NB4 (cell line): ENCODE results near the gene CTNND1.

Source experiments
- DNase-seq: peaks from one replicate; pipeline ENCODE4 v3.0.0; 2010; ENCODE audit warnings: low read depth
- H3K4me3 ChIP-seq: one replicate; pipeline ENCODE4 v1.5.1; 2011; ENCODE audit warnings: mild to moderate bottlenecking, low read depth, low read length, moderate library complexity
- MAX ChIP-seq: IDR thresholded peaks from 2 replicates; pipeline ENCODE4 v1.6.1; 2011; ENCODE audit warnings: low read depth, low read length
- MYC ChIP-seq: IDR thresholded peaks from 2 replicates; pipeline ENCODE4 v1.6.1; 2011; ENCODE audit warnings: low read depth, low read length
- POLR2A ChIP-seq: IDR thresholded peaks from 2 replicates; pipeline ENCODE4 v1.6.1; 2011; ENCODE audit warnings: mild to moderate bottlenecking; ENCODE audit not compliant: insufficient read length; ENCODE audit errors: extremely low read depth
- TF ChIP-seq, protein P1 (sequence below): IDR thresholded peaks from one replicate; pipeline ENCODE4 v1.5.1; 2012; ENCODE audit warnings: low read depth, low read length

CTNND1 gene

GRCh38 chr11:57729479-57729878 is 32.1 kb upstream of the CTNND1 start:
- TF ChIP-seq MAX (no peak), MYC (no peak), POLR2A (no peak)
- TF ChIP-seq, protein P1, sequence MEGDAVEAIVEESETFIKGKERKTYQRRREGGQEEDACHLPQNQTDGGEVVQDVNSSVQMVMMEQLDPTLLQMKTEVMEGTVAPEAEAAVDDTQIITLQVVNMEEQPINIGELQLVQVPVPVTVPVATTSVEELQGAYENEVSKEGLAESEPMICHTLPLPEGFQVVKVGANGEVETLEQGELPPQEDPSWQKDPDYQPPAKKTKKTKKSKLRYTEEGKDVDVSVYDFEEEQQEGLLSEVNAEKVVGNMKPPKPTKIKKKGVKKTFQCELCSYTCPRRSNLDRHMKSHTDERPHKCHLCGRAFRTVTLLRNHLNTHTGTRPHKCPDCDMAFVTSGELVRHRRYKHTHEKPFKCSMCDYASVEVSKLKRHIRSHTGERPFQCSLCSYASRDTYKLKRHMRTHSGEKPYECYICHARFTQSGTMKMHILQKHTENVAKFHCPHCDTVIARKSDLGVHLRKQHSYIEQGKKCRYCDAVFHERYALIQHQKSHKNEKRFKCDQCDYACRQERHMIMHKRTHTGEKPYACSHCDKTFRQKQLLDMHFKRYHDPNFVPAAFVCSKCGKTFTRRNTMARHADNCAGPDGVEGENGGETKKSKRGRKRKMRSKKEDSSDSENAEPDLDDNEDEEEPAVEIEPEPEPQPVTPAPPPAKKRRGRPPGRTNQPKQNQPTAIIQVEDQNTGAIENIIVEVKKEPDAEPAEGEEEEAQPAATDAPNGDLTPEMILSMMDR, result no peak
- no peak overlapping the region for H3K4me3 ChIP-seq
- no peak for DNase-seq

- no peak overlapping the region for H3K4me3 ChIP-seq
- no peak for DNase-seq
- no peak for TF ChIP-seq MYC
- TF ChIP-seq MAX, result no peak
- TF ChIP-seq, protein P1, result no peak
- no peak for TF ChIP-seq POLR2A
These were observed 28.9 kb upstream of the CTNND1 start for GRCh38 chr11:57732661-57733060.

- no peak for DNase-seq
- TF ChIP-seq MYC (no peak), MAX (no peak), POLR2A (no peak)
- TF ChIP-seq, protein P1, result no peak
- H3K4me3 ChIP-seq, result no peak overlapping the region
These were observed 25.8 kb upstream of the CTNND1 start for GRCh38 chr11:57735619-57736298.

DNA sequence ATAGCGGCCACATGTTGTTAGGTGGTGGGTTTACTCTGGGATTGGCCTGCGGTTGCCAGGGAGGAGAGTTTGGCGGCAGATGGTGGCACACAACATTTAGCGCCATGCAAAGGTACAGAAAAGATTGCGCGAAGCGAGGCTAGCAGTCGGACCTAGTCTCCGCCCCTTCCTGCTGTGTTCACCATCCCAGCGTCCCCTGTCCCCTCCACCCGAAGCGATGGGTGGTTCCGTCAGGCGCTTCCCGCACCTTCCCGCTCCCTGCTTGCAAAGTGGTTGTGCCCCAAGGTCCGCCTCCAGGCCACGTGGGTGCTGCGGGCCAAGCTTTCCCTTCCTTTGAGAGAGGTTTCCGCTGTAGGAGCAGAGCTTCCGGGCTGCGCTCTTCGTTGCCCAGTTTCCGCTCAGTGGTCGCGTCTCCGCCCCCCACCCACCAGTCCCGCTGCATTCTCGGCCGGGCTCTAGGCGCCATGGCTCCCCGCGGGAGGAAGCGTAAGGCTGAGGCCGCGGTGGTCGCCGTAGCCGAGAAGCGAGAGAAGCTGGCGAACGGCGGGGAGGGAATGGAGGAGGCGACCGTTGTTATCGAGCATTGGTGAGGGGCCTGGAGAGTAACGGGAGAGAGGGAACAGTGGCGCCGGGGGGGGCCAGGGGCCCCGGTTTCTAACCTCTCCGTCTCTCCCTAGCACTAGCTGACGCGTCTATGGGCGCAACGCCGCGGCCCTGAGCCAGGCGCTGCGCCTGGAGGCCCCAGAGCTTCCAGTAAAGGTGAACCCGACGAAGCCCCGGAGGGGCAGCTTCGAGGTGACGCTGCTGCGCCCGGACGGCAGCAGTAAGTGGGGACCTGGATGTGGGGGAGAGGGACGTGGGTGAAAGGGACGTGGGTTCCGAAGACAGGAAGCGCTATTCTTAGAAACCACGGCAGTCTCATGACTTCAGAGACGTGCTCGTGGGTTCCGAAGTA is 20.2 kb upstream of the CTNND1 start, which contains the start of gene SELENOH:
TSS of gene SELENOH (plus strand) at position 360 of the 955 bp plus-strand sequence. CDS start at position 465, 105 bp downstream.
- peak; percentile 100 for DNase-seq
- TF ChIP-seq POLR2A (peak; percentile 91), MYC (peak; percentile 99), MAX (peak; percentile 100)
- TF ChIP-seq, protein P1, result no peak
- H3K4me3 ChIP-seq, result peak within 1 kb of the TSS; percentile 95

GRCh38 chr11:57742087-57742452 is 19.5 kb upstream of the CTNND1 start:
- no peak for TF ChIP-seq MYC
- TF ChIP-seq, protein P1, result no peak
- no peak; the same call in 1 of the 2 replicates for TF ChIP-seq MAX
- DNase-seq, result peak; percentile 57

More at GRCh38 chr11:57742087-57742452, 19.5 kb upstream of the CTNND1 start:
- H3K4me3 ChIP-seq, result peak overlapping the region; percentile 95
